GM19468 (cell line): ENCODE results near the gene DNAJC17.

Experiments used
- ATAC-seq: cut with Tn5 transposase; IDR thresholded peaks from one replicate; pipeline ENCODE4 v1.9.1; 2021; ENCODE audit warnings: mild to moderate bottlenecking, moderate library complexity, moderate number of reproducible peaks; ENCODE audit not compliant: unreplicated experiment; ENCODE audit errors: extremely low read depth

Gene DNAJC17

GRCh38 chr15:40831861-40832260 lies 24.6 kb upstream of the DNAJC17 start:
- ATAC-seq = no peak

- no peak for ATAC-seq
Measured at GRCh38 chr15:40830884-40831283, 23.6 kb upstream of the DNAJC17 start.

GRCh38 chr15:40829115-40829514 lies 21.8 kb upstream of the DNAJC17 start:
- ATAC-seq = no peak

GRCh38 chr15:40828447-40829036 lies 21.3 kb upstream of the DNAJC17 start, which contains the start of gene PPP1R14D:
Gene PPP1R14D, minus strand, starts transcription at chr15:40828708. Its CDS starts 67 bp downstream, at chr15:40828641.
- no peak for ATAC-seq

GRCh38 chr15:40826423-40827075 lies 19.3 kb upstream of the DNAJC17 start:
- no peak for ATAC-seq

- ATAC-seq = no peak
Measured at GRCh38 chr15:40825661-40826422, 18.6 kb upstream of the DNAJC17 start.

- no peak for ATAC-seq
Measured at GRCh38 chr15:40823572-40824343, 16.5 kb upstream of the DNAJC17 start.

- no peak for ATAC-seq
Measured at GRCh38 chr15:40821195-40821594, 13.9 kb upstream of the DNAJC17 start.

- ATAC-seq = no peak
Measured at GRCh38 chr15:40819048-40819447, 11.8 kb upstream of the DNAJC17 start.

- no peak for ATAC-seq
Measured at GRCh38 chr15:40815042-40815698, 7.9 kb upstream of the DNAJC17 start.

GRCh38 chr15:40812721-40813425 lies 5.6 kb upstream of the DNAJC17 start:
- ATAC-seq = no peak

GRCh38 chr15:40808861-40809450 lies 1.7 kb upstream of the DNAJC17 start:
- no peak for ATAC-seq

- ATAC-seq = no peak
Measured at GRCh38 chr15:40807888-40808461, 702 bp upstream of the DNAJC17 start.

GRCh38 chr15:40806672-40807027 lies 623 bp downstream of the DNAJC17 start:
- ATAC-seq = no peak

- ATAC-seq = no peak
Measured at GRCh38 chr15:40803688-40804087, 3.6 kb downstream of the DNAJC17 start.

GRCh38 chr15:40803076-40803475 lies 4.2 kb downstream of the DNAJC17 start:
- no peak for ATAC-seq

- ATAC-seq = no peak
Measured at GRCh38 chr15:40799523-40799922, 7.8 kb downstream of the DNAJC17 start.

- no peak for ATAC-seq
Measured at GRCh38 chr15:40796512-40796911, 10.8 kb downstream of the DNAJC17 start.

GRCh38 chr15:40796041-40796440 lies 11.2 kb downstream of the DNAJC17 start:
- ATAC-seq = no peak
